OCI-M2 (cell line): ENCODE measurements around the gene STN1.

Experiments used
- DNase-seq: peaks from one replicate; lab custom pipeline; 2025; ENCODE audit not compliant: unreplicated experiment; lab: John Stamatoyannopoulos, UW

The STN1 gene

GRCh38 chr10:103895411-103896186 is 22.4 kb downstream of the STN1 start:
- DNase-seq, result no peak

DNA sequence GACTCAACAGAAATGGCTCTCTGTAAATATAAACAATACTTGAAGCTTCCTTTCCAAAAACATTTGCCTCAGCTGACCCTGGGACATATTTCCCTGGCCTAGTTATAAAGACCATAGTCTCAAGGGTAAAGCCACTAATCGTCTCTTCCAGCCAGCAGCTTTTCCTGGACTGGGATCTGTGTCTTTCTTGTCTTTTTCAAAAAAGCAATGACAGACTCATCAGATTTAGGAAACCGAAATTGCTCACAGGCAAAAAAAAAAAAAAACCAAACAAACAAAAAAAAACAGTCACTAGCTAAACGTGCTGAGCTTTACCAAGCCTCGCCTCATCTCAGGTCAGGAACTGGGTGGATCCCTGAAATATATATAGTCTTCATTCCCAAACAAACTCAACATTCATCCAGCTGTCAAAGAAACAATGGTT is 23.5 kb downstream of the STN1 start:
- no peak for DNase-seq

- DNase-seq, result no peak
Measured at GRCh38 chr10:103893817-103894216, 24.2 kb downstream of the STN1 start.

DNA sequence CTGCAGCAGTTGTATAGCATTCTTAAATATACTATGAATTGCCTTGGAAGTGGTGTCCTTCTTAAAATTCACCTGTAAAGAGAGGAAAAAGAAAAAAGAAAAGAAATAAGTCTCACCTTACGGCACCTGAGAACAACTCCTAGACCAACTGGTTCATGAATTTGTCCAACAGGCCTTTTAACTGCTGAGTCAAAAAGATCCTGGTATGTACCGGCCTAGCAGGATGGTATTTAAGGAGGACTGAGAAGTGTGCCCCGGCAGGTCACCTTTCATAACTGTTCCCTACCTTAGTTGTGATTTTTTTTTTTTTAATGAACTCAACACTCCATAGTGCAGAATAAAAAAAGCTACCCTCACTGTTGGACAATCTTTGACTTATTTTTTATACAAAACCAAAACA is 25.8 kb downstream of the STN1 start:
- DNase-seq, result no peak

- no peak for DNase-seq
Measured at GRCh38 chr10:103890688-103891087, 27.3 kb downstream of the STN1 start.

- DNase-seq, result no peak
Measured at GRCh38 chr10:103890194-103890658, 27.8 kb downstream of the STN1 start.

DNA sequence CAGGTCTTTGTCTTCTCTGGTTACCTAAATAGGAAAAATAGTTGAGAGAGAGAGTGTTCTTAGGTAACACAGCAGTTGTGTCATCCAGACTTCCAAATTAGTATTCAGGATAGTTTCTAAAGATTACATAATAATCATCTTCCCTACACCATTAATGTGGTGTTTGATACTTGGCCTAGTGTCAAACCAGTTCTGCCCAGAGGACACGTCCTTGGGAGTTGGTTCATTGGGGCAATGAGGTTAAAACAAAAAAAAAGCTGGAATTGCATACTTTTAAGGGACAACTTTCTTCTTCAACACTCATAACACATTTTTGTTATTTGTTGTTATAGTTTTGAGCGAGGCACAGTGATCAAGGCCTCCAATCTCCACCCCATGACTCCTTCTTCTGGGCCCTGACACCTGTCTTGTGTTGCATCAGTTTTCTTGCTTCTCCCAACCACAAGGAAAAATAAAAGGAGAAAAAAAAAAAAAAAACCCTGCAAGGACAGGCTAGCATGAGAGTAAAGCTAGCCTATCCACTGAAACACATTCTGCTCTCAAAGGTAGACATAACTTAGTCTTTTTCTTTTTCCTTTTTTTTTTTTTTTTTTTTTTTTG is 28.8 kb downstream of the STN1 start:
- DNase-seq, result no peak

GRCh38 chr10:103888113-103888841 is 29.7 kb downstream of the STN1 start:
- DNase-seq, result peak; percentile 7

GRCh38 chr10:103885617-103886016 is 32.4 kb downstream of the STN1 start:
- no peak for DNase-seq

- peak; percentile 6 for DNase-seq
Measured at GRCh38 chr10:103884681-103885139, 33.3 kb downstream of the STN1 start.

DNA sequence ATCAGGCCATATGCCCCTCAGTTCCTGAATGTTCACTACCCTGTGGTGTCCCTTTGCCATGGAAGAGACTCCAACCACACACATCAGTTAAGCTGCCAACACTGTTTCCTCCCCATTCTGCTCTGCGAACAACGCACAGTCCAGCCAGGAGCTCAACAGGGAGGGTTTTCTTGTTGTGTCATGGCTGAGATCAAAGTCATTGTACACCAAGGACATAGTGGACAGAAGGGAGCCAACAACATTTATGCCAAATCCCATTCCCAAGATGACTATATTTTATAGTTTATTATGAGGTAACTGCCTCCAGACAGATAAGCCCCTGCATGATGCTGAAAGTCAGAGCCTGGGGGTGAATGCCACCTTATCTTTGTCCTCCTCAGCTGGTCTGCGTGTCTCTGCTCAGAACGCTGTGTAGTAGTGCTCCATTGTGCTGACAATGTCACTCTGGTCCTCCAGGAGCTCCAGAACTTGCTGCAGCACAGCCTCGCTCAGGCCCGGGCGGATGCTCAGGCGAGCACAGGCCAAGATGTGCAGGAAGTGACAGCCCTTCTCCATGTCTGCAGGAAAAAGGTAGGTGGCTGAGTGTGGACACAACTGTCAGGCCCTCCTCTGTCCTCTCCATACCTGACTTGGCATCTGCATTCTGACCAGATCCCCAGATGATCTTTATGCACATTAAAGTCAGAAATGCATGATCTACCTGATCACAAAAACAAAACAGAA is 35.5 kb downstream of the STN1 start:
- no peak for DNase-seq

- no peak for DNase-seq
Measured at GRCh38 chr10:103881416-103882284, 36.3 kb downstream of the STN1 start.

DNA sequence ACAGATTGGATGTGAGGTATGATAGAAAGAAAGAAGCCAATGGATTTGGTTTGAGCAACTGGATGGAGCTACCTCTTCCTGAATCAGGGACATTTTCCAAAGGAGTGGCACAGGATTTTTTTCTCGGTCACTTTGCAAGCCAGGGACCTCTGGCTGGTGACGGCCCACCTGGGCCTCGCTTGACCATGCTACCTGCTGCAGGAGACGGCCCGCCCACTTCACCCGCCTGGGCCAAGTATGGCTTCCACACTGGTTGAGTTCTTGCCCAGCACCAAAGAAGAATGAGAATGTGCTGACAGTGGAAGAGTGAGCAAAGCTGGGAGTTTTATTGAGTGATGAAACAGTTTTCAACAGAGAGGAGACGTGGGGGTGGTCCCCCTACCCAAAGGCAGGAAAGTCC is 38.2 kb downstream of the STN1 start:
- DNase-seq, result no peak

- DNase-seq, result no peak
Measured at GRCh38 chr10:103879409-103879808, 38.6 kb downstream of the STN1 start.

DNA sequence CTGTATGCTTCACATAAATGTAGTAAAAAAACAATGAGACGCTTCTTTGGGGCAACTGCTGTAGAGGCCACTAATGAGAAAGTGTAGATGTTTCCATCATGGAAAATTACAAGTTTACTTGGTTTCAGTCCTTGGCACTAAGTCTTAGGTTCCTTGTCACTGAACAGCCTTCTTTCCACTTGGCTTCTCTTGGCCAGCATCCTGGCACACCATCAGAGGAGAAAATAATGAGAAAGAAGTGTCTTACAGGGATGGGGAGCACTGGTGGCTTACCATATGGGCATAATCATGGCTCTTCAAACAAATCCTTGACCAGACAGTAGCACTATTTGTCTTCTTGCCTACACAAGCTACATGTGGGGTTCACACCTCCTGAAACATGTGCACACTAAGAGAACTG is 40.1 kb downstream of the STN1 start:
- no peak for DNase-seq

DNA sequence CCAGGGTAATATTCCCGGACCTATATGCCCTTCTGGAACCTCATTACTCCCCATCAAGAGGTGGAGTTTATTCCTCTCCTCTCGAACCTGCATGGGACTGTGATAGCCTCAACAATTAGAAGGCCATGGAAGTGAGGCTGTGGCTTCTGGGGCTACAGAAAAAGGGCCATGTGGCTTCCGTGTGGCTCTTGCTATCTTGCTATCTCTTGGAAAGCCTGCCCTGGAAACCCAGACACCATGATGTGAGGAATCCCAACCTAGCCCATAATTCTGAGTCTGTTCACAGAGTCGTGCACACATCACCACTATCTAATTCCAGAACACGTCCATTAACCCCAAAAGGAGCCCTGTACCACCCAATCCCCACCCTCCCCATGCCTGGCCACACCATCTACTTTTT is 41.8 kb downstream of the STN1 start:
- DNase-seq, result no peak

- no peak for DNase-seq
Measured at GRCh38 chr10:103874730-103875129, 43.3 kb downstream of the STN1 start.

DNA sequence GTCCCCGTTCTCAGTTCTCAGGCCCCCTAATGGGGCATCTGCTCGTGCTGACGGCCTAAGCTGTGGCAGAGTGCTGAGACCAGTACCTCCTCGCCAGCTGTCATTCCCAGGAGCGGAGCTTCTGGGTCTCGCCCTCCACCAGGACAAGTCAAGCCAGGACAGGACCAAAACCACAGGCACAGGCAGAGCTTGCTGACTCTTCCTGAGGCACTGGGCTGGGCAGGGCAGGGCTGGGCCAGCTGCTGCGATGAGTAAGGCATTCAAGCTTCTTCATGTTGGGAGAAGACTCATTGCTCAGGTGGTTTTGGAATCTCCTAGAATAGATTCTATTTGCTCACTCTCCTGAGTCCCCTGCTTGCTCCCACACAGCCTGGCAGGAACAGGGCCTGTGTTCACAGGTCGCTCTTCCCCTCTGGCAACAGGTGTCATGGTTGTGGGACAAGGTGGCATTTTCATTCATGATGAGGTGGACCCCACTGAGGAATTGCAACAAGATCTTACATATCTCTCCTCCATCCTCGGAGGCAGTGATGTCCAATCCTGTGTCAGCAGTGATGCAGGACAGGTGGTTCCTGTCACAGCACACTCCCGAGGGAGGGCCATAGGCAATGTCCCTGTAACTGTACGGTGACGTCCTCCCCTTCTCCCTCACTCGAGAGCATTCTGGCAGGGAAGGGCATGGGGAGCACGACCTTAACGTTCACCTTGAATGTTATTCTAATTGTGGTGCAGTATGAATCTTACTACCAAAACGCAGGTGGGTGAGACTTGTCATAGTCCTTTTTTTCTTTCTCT is 45.6 kb downstream of the STN1 start:
- no peak for DNase-seq

DNA sequence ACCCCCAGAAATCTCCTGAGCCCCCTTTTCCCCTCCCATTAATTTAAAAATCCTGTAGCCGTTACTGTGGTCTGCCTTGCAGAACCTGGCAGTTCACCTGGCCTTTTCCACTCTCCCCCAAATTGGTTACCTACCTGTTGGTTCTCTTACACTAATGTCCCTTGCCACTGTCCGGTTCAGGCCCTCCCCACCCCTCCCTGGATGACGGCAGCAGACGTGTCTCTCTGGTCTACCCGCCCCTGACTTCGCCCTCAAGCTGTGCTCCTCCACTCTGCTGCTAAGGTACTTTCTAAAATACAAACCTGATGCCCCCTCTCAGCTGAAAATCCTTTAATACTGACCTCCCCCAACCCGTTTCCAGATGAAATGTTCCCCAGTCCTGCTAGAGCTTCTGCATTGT is 47.0 kb downstream of the STN1 start:
- no peak for DNase-seq
